ENCODE results near the gene EVA1B.

Gene EVA1B

DNA sequence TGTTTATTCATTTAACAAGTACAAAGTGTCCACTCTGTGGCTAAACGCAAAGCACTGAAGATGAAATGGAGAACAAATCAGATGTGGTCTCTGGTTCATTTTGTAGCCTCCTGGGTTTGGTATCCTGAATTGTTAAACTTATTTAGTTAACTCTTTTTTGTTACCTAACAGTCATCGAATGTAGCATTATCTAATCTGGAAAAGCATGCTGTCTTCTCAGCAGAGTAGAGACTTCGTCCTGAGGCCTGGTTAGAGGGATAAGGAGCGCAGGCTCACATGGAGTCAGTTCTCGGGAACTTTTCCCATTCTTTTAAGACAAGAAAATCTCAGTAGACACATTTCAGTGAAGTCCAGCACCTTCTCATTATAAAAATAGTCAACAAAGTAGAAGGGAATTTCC lies 50.4 kb downstream of the EVA1B start:
- H3K27ac ChIP-seq (ENCODE audit: low read depth, low read length), result no peak overlapping the region
- H3K27me3 ChIP-seq (ENCODE audit: control insufficient read depth, insufficient read depth, low read length), result no peaks in the 10 kb centered on the region
- peaks cover 39% of the 10 kb centered on the region for H3K36me3 ChIP-seq (ENCODE audit: control insufficient read depth, insufficient read depth, low read length)
- no peak overlapping the region for H3K4me3 ChIP-seq (ENCODE audit: low read depth, low read length)
- H3K9me3 ChIP-seq (ENCODE audit: control insufficient read depth, insufficient read depth, low read depth, low read length), result no peaks in the 10 kb centered on the region
- no peak overlapping the region for H3K9ac ChIP-seq (ENCODE audit: low read length)
- no peaks in the 10 kb centered on the region for H3K4me1 ChIP-seq (ENCODE audit: control insufficient read depth, insufficient read depth, low read length)

Data from HUES6 (cell line).